ENCODE measurements around the gene KATNAL2. TPM values are rescaled to one million over a fixed set of nuclear protein-coding genes. Genes with fewer than 3 reads are reported as not detected.

The KATNAL2 gene
- polyA plus RNA-seq, 1 of the 3 experiments (the other 2 are of a cell fraction) = 6.5 TPM

DNA sequence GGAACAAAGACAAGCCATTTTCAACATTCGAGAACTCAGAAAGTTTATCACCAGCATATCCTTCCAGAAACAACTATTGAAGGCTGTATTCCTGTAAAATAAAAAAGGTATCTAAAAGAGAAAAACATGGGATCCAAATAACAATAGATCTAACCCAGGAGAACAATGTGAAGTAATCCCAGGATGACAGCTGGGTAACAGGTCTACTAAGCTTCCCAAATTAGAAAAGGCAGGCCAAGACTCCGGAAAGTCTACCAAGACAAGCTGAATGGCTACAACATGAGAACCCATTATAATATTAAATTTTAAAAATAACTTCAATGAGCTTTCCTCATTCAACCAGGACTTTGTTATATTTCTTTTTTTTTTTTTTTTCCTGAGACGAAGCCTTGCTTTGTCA is 6.5 kb upstream of the KATNAL2 start:
- no peak for DNase-seq
- CTCF ChIA-PET = no interaction called here

DNA sequence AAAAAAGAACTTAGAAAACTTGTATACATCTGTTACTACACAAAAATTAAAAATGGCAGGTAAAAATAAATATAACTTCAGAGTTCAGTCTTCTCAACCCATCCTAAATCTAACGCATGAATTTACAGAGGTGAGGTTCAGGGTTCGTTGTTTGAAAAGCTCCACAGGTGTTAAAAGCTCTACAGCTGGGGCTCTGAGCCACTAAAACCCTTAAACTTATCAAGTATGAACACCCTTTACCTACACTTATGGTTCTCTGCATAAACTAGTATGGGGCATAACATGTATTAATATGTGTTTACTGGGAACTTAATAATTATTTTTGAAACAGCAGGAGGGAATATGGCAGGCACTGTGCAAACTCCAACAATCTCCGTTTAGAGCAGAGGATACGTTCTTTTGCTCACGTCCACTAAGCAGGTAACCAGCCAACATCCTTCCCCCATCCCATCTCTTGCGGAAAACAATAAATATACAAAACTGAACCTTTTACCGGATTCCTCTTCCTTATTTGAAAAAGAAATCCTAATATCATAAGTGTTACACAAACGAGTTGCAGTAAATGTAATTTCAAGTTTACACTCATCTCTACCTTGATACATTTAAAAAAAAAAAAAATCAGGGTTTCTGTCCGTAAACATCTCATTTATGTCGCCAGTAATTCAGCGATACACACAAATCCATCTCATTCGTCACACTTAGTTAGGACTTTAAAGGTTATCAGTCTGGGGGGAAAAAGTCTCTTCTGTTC is 1.4 kb upstream of the KATNAL2 start:
- CTCF ChIA-PET = interaction anchor here (0.7 kb wide), 1 partner anchor 555 kb away, joined by 3 read pairs; no protein-coding TSS in a partner anchor
- H3K9ac ChIP-seq = peak overlapping the region; percentile 72

More for the DNA sequence above, 6.5 kb upstream of the KATNAL2 start:
- peaks cover 96% of the 10 kb centered on the region for H3K79me2 ChIP-seq (ENCODE audit: insufficient read depth)
- H3F3A ChIP-seq (replicated peaks; ENCODE audit: insufficient read depth) = no peaks in the 10 kb centered on the region
- TF ChIP-seq JUND (IDR thresholded peaks at IDR 0.05) (no peak), GABPA (IDR thresholded peaks at IDR 0.05; ENCODE audit: low read depth) (no peak)
- TF ChIP-seq, protein P1, sequence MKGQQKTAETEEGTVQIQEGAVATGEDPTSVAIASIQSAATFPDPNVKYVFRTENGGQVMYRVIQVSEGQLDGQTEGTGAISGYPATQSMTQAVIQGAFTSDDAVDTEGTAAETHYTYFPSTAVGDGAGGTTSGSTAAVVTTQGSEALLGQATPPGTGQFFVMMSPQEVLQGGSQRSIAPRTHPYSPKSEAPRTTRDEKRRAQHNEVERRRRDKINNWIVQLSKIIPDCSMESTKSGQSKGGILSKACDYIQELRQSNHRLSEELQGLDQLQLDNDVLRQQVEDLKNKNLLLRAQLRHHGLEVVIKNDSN (IDR thresholded peaks at IDR 0.05; ENCODE audit: borderline replicate concordance, low read depth) = no peak
- H3K9me3 ChIP-seq = no peaks in the 10 kb centered on the region
- 96% methylated on average over 3 of the region's 3 CpGs for WGBS (ENCODE audit: low lambda C conversion rate)
- no peak overlapping the region for H3K4me2 ChIP-seq
- H3K27ac ChIP-seq (ENCODE audit: low read depth in 2 of 2, low read length in 1 of 2) = no peak overlapping the region
- H3K9me2 ChIP-seq = no peaks in the 10 kb centered on the region
- POLR2A ChIA-PET = no interaction called here
- no peak overlapping the region for H3K4me3 ChIP-seq (ENCODE audit: low read depth in 2 of 2, low read length in 1 of 2)
- no peak overlapping the region for H2AFZ ChIP-seq (ENCODE audit: low read depth)
- H3K9ac ChIP-seq = no peak overlapping the region
- H3K27me3 ChIP-seq (ENCODE audit: insufficient read depth) = no peaks in the 10 kb centered on the region
- no peaks in the 10 kb centered on the region for H3K36me3 ChIP-seq (replicated peaks in 1 of 2; ENCODE audit: control insufficient read depth in 1 of 2, insufficient read depth in 2 of 2, low read length in 1 of 2)
- H3K4me1 ChIP-seq (ENCODE audit: control insufficient read depth in 1 of 2, insufficient read depth in 2 of 2, low read depth in 1 of 2, low read length in 1 of 2) = peaks cover 0 to 9% of the 10 kb centered on the region in 2 experiments; a peak in 2 of 4 replicates
- peaks cover 12% of the 10 kb centered on the region; the same call in 1 of the 2 replicates for H4K20me1 ChIP-seq (ENCODE audit: insufficient read depth)

More for the DNA sequence above, 1.4 kb upstream of the KATNAL2 start:
- peak overlapping the region; percentile 51 to 81; a peak in 3 of 4 replicates for H3K27ac ChIP-seq (ENCODE audit: low read depth in 2 of 2, low read length in 1 of 2)
- H3K4me2 ChIP-seq = peak overlapping the region; percentile 91
- H3K9me2 ChIP-seq = no peaks in the 10 kb centered on the region
- no peaks in the 10 kb centered on the region for H3K36me3 ChIP-seq (replicated peaks in 1 of 2; ENCODE audit: control insufficient read depth in 1 of 2, insufficient read depth in 2 of 2, low read length in 1 of 2)
- H3F3A ChIP-seq (replicated peaks; ENCODE audit: insufficient read depth) = peaks cover 9% of the 10 kb centered on the region
- peaks cover 0 to 15% of the 10 kb centered on the region in 2 experiments; a peak in 3 of 4 replicates for H3K4me1 ChIP-seq (ENCODE audit: control insufficient read depth in 1 of 2, insufficient read depth in 2 of 2, low read depth in 1 of 2, low read length in 1 of 2)
- POLR2A ChIA-PET = no interaction called here
- DNase-seq = peak; percentile 24
- peaks cover 58% of the 10 kb centered on the region for H3K79me2 ChIP-seq (ENCODE audit: insufficient read depth)
- peak overlapping the region; percentile 80 to 91 for H3K4me3 ChIP-seq (ENCODE audit: low read depth in 2 of 2, low read length in 1 of 2)
- peaks cover 12% of the 10 kb centered on the region; the same call in 1 of the 2 replicates for H4K20me1 ChIP-seq (ENCODE audit: insufficient read depth)
- H3K27me3 ChIP-seq (ENCODE audit: insufficient read depth) = no peaks in the 10 kb centered on the region
- peak overlapping the region; percentile 94 for H2AFZ ChIP-seq (ENCODE audit: low read depth)
- H3K9me3 ChIP-seq = no peaks in the 10 kb centered on the region
- WGBS (ENCODE audit: low lambda C conversion rate) = 28% methylated on average over 12 of the region's 12 CpGs
- no peak for TF ChIP-seq JUND (IDR thresholded peaks at IDR 0.05)
- no peak for TF ChIP-seq FOSL2 (IDR thresholded peaks at IDR 0.05; ENCODE audit: borderline replicate concordance, low read depth)
- no peak for TF ChIP-seq SMC3 (IDR thresholded peaks at IDR 0.05; ENCODE audit: low read depth, low read length)
- TF ChIP-seq CHD2 (IDR thresholded peaks at IDR 0.05; ENCODE audit: low read length, partially characterized antibody) = no peak
- no peak for TF ChIP-seq NRF1 (IDR thresholded peaks at IDR 0.05; ENCODE audit: low read depth, low read length)
- no peak for TF ChIP-seq GATA2 (CRISPR knock-in tag; IDR thresholded peaks at IDR 0.05)
- TF ChIP-seq MXI1 (IDR thresholded peaks at IDR 0.05; ENCODE audit: low read depth, low read length) = no peak
- TF ChIP-seq, protein P2, sequence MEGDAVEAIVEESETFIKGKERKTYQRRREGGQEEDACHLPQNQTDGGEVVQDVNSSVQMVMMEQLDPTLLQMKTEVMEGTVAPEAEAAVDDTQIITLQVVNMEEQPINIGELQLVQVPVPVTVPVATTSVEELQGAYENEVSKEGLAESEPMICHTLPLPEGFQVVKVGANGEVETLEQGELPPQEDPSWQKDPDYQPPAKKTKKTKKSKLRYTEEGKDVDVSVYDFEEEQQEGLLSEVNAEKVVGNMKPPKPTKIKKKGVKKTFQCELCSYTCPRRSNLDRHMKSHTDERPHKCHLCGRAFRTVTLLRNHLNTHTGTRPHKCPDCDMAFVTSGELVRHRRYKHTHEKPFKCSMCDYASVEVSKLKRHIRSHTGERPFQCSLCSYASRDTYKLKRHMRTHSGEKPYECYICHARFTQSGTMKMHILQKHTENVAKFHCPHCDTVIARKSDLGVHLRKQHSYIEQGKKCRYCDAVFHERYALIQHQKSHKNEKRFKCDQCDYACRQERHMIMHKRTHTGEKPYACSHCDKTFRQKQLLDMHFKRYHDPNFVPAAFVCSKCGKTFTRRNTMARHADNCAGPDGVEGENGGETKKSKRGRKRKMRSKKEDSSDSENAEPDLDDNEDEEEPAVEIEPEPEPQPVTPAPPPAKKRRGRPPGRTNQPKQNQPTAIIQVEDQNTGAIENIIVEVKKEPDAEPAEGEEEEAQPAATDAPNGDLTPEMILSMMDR (IDR thresholded peaks at IDR 0.05) = no peak
- TF ChIP-seq RAD21 (IDR thresholded peaks at IDR 0.05; ENCODE audit: low read length) = no peak
- no peak for TF ChIP-seq TAF1 (IDR thresholded peaks at IDR 0.05; ENCODE audit: borderline replicate concordance, low read depth, low read length)
- TF ChIP-seq, protein P3, sequence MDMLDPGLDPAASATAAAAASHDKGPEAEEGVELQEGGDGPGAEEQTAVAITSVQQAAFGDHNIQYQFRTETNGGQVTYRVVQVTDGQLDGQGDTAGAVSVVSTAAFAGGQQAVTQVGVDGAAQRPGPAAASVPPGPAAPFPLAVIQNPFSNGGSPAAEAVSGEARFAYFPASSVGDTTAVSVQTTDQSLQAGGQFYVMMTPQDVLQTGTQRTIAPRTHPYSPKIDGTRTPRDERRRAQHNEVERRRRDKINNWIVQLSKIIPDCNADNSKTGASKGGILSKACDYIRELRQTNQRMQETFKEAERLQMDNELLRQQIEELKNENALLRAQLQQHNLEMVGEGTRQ (IDR thresholded peaks at IDR 0.05; ENCODE audit: borderline replicate concordance, low read depth, low read length) = no peak
- TF ChIP-seq SIN3A (IDR thresholded peaks at IDR 0.05; ENCODE audit: borderline replicate concordance, low read depth, low read length) = no peak
